GM12878 (cell line): ENCODE data around the gene DPYSL4. TPM values are rescaled to one million over a fixed set of nuclear protein-coding genes. Genes with fewer than 3 reads are reported as not detected.

ENCODE experiments used
- ATAC-seq: fragments of 200-7000 bp; cut with Tn5 transposase; 3 replicates; pipeline ENCODE4 v1.9.1; 2020; ENCODE audit warnings: mild to moderate bottlenecking, moderate library complexity
- BruUV-seq: library from RNA; stranded (reverse); fragments of 400-500 nt; replicated peaks from 2 replicates; lab custom pipeline; 2021; lab: Mats Ljungman, UMichigan
- CTCF ChIA-PET: fragments of 300-600 bp; sonication (Branson Sonifier 250); formaldehyde crosslinking; extraction: SDS; loops from one replicate; lab custom pipeline; 2021; ENCODE audit warnings: inconsistent platforms; lab: Yijun Ruan, JAX
- POLR2A ChIA-PET: fragments of 350-600 bp; formaldehyde crosslinking; extraction: SDS; loops from one replicate; lab custom pipeline; 2021; ENCODE audit warnings: inconsistent platforms; lab: Charles Lee
- RAD21 ChIA-PET: fragments of 300-600 bp; sonication (Branson Sonifier 250); formaldehyde crosslinking; loops from one replicate; lab custom pipeline; 2023; ENCODE audit warnings: antibody characterized with exemption; ENCODE audit not compliant: unreplicated experiment; lab: Charles Lee
- SMC1A ChIA-PET: fragments of 300-600 bp; sonication (Branson Sonifier 250); formaldehyde crosslinking; loops from one replicate; lab custom pipeline; 2023; ENCODE audit not compliant: unreplicated experiment, uncharacterized antibody; lab: Charles Lee
- DNase-seq: peaks from one replicate; pipeline ENCODE4 v3.0.0-alpha.2; 2011; ENCODE audit warnings: low read depth, low spot score
- FAIRE-seq: peaks from 3 replicates; lab custom pipeline; 2011; peaks lifted over from hg19 to GRCh38; lab: Jason Lieb, UNC
- H2AFZ ChIP-seq: 2 replicates; pipeline ENCODE4 v1.6.0; 2011; ENCODE audit warnings: low read depth, low read length, control low read depth; ENCODE audit not compliant: control insufficient read depth
- H3K27ac ChIP-seq: 2 replicates; pipeline ENCODE4 v1.5.1; 2011; ENCODE audit warnings: control low read depth; ENCODE audit not compliant: control insufficient read depth, insufficient read depth
- H3K27me3 ChIP-seq, 2 experiments: replicated peaks in 1 of 2; 2 replicates each; pipeline versions ENCODE4 v1.6.0 to v1.6.1; 2011; ENCODE audit warnings: low read length in 1 of 2; ENCODE audit not compliant: control insufficient read depth in 2 of 2, insufficient read depth in 2 of 2
- H3K36me3 ChIP-seq, 2 experiments: 2 replicates each; pipeline ENCODE4 v1.5.1; 2011; ENCODE audit warnings: low read length in 1 of 2; ENCODE audit not compliant: control insufficient read depth in 2 of 2, insufficient read depth in 2 of 2
- H3K4me1 ChIP-seq: 2 replicates; pipeline ENCODE4 v1.6.1; 2011; ENCODE audit warnings: mild to moderate bottlenecking, low read length, moderate library complexity, mixed read lengths; ENCODE audit not compliant: control insufficient read depth, insufficient read depth
- H3K4me2 ChIP-seq: 2 replicates; pipeline ENCODE4 v1.6.0; 2011; ENCODE audit warnings: control low read depth; ENCODE audit not compliant: control insufficient read depth, insufficient read depth
- H3K4me3 ChIP-seq: fragments of 200-600 bp; sonication (generic); 2 replicates; pipeline ENCODE4 v1.5.1; 2016
- H3K79me2 ChIP-seq: 2 replicates; pipeline ENCODE4 v1.6.0; 2011; ENCODE audit warnings: low read length; ENCODE audit not compliant: control insufficient read depth, insufficient read depth
- H3K9ac ChIP-seq: 2 replicates; pipeline ENCODE4 v1.8.0; 2011; ENCODE audit warnings: low read length, control low read depth, mixed read lengths; ENCODE audit not compliant: control insufficient read depth, insufficient read depth
- H3K9me3 ChIP-seq: replicated peaks from 3 replicates; pipeline ENCODE4 v1.5.1; 2011; ENCODE audit warnings: mild to moderate bottlenecking, low read length; ENCODE audit not compliant: control insufficient read depth, insufficient read depth
- H4K20me1 ChIP-seq: 2 replicates; pipeline ENCODE4 v1.6.0; 2011; ENCODE audit not compliant: control insufficient read depth, insufficient read depth
- ATF2 ChIP-seq: IDR thresholded peaks from 2 replicates; pipeline ENCODE4 v1.6.1; 2012; ENCODE audit warnings: low read length, inconsistent platforms
- BACH1 ChIP-seq: fragments of 450-650 bp; IDR thresholded peaks from 2 replicates; pipeline ENCODE4 v1.6.1; 2017; ENCODE audit warnings: mild to moderate bottlenecking, borderline replicate concordance
- CBFB ChIP-seq: IDR thresholded peaks from 2 replicates; pipeline ENCODE4 v1.6.1; 2016; ENCODE audit warnings: antibody characterized with exemption, low read depth
- CHD2 ChIP-seq: IDR thresholded peaks from 2 replicates; pipeline ENCODE4 v1.6.1; 2011; ENCODE audit warnings: low read depth, low read length, improper control_type of control experiment, borderline replicate concordance
- CHD4 ChIP-seq: fragments of 200-600 bp; sonication (generic); IDR thresholded peaks from 2 replicates; pipeline ENCODE4 v1.6.1; 2016; ENCODE audit warnings: mild to moderate bottlenecking
- GABPA ChIP-seq: IDR thresholded peaks from 2 replicates; pipeline ENCODE4 v1.6.1; 2014; ENCODE audit warnings: antibody characterized with exemption, low read depth, mild to moderate bottlenecking, inconsistent platforms
- IKZF1 ChIP-seq: fragments of 450-650 bp; conservative IDR thresholded peaks from 2 replicates; pipeline ENCODE4 v1.6.1; 2017; ENCODE audit warnings: antibody characterized with exemption, mild to moderate bottlenecking
- IRF3 ChIP-seq: fragments of 450-650 bp; IDR thresholded peaks from 2 replicates; pipeline ENCODE4 v1.6.1; 2014; ENCODE audit warnings: mild to moderate bottlenecking
- KDM1A ChIP-seq: fragments of 200-600 bp; sonication (generic); IDR thresholded peaks from 2 replicates; pipeline ENCODE4 v1.6.1; 2016; ENCODE audit warnings: borderline replicate concordance
- PBX3 ChIP-seq: IDR thresholded peaks from 2 replicates; pipeline ENCODE4 v1.6.1; 2011; ENCODE audit warnings: mild to moderate bottlenecking, low read depth, low read length, moderate library complexity; ENCODE audit not compliant: insufficient replicate concordance
- PML ChIP-seq: IDR thresholded peaks from 2 replicates; pipeline ENCODE4 v1.6.1; 2012; ENCODE audit warnings: low read length, inconsistent platforms
- POU2F2 ChIP-seq: IDR thresholded peaks from 3 replicates; pipeline ENCODE4 v1.6.1; 2011; ENCODE audit warnings: low read depth, mild to moderate bottlenecking, low read length, borderline replicate concordance
- RAD51 ChIP-seq: fragments of 450-650 bp; IDR thresholded peaks from 2 replicates; pipeline ENCODE4 v1.6.1; 2016; ENCODE audit warnings: moderate library complexity, mild to moderate bottlenecking, inconsistent platforms
- TCF3 ChIP-seq: IDR thresholded peaks from 2 replicates; pipeline ENCODE4 v1.6.1; 2012; ENCODE audit warnings: low read depth, mild to moderate bottlenecking, low read length, borderline replicate concordance; ENCODE audit not compliant: insufficient read depth
- ZZZ3 ChIP-seq: IDR thresholded peaks from 2 replicates; pipeline ENCODE4 v1.6.1; 2011; ENCODE audit warnings: low read depth; ENCODE audit not compliant: control insufficient read depth, insufficient read length
- WGBS: methylation state at CpG from one replicate; pipeline ENCODE4 v1.1.6; 2016; ENCODE audit warnings: low lambda C conversion rate; ENCODE audit not compliant: insufficient replicate concordance, insufficient coverage; ENCODE audit errors: missing lambda C conversion rate; 5-methylcytosine and 5-hydroxymethylcytosine counted together
- in situ Hi-C: fragments of 300-500 bp; cut with MboI; formaldehyde crosslinking; loops from 9 replicates; pipeline ENCODE4 v1.14.3; 2018; ENCODE audit warnings: mixed read lengths
- intact Hi-C: fragments of 100-400 bp; cut with micrococcal nuclease; formaldehyde crosslinking; loops from one replicate; pipeline ENCODE4 v1.14.2; 2022; ENCODE audit not compliant: unreplicated experiment
- polyA plus RNA-seq, 11 experiments: library from polyadenylated mRNA; depleted of rRNA in 4 of 11; unstranded in 6 of 11; stranded (reverse) in 5 of 11; fragments of >200 nt; fragmentation: Nextera tagmentation in 4 of 11; fragmentation: Illumina TruSeq in 1 of 11; extraction: Ambion mirVana in 4 of 11; extraction: Trizol in 1 of 11; gene quantifications; 1 replicate in 1 of 11; 2 replicates in 10 of 11; pipeline versions ENCODE4 v1.2.1 to v1.2.3, GENCODE V29; 2011 to 2016; ENCODE audit warnings: inconsistent platforms in 2 of 11, missing spikeins in 2 of 11, low read depth in 1 of 11
- total RNA-seq, 4 experiments: library from RNA; depleted of rRNA in 3 of 4; stranded (reverse); fragments of >200 nt in 3 of 4; fragmentation: Illumina TruSeq in 1 of 4; extraction: Trizol in 1 of 4; gene quantifications; 2 replicates each; pipeline versions ENCODE4 v1.2.1 to v1.2.3, GENCODE V29; 2013 to 2021

DPYSL4 gene
- total and polyA plus RNA-seq, 10 of the 15 experiments (the other 5 are each of a cell fraction or from before 2014, with no cell fraction given), result 0.10 to 0.21 TPM; not detected in 8

GRCh38 chr10:132242103-132242840 is 55.5 kb downstream of the DPYSL4 start:
- intact Hi-C loops (no loop called here), in situ Hi-C loops (no loop called here)
- H3K27me3 ChIP-seq, result no peaks in the 10 kb centered on the region
- H4K20me1 ChIP-seq, result no peaks in the 10 kb centered on the region
- no TSS peak for BruUV-seq
- H2AFZ ChIP-seq, result no peak overlapping the region
- ChIA-PET CTCF (no interaction called here), RAD21 (interaction anchor here (0.6 kb wide), 1 partner anchor 891 kb away, joined by 3 read pairs; no protein-coding TSS in a partner anchor), POLR2A (no interaction called here), SMC1A (no interaction called here)
- H3K4me3 ChIP-seq, result no peak overlapping the region
- no peak for FAIRE-seq
- no peaks in the 10 kb centered on the region for H3K4me1 ChIP-seq
- no peak for ATAC-seq
- no peaks in the 10 kb centered on the region for H3K36me3 ChIP-seq
- no peaks in the 10 kb centered on the region for H3K9me3 ChIP-seq
- no peaks in the 10 kb centered on the region for H3K79me2 ChIP-seq
- no peak for DNase-seq
- no peak for TF ChIP-seq POU2F2
- no peak for TF ChIP-seq KDM1A
- TF ChIP-seq CHD2, result no peak
- no peak for TF ChIP-seq BACH1
- TF ChIP-seq PBX3, result no peak
- no peak for TF ChIP-seq IRF3
- TF ChIP-seq GABPA, result no peak
- TF ChIP-seq PML, result no peak
- no peak for TF ChIP-seq ZZZ3
- TF ChIP-seq TCF3, result no peak
- no peak for TF ChIP-seq RAD51
- no peak for TF ChIP-seq IKZF1
- no peak for TF ChIP-seq ATF2
- no peak for TF ChIP-seq CBFB
- TF ChIP-seq CHD4, result no peak
- WGBS, result 11% methylated on average over 17 of the region's 23 CpGs
- no peak overlapping the region for H3K9ac ChIP-seq
- H3K4me2 ChIP-seq, result no peak overlapping the region
- H3K27ac ChIP-seq, result no peak overlapping the region
